Measurements from ENCODE around the gene MBD5. TPM values are rescaled to one million over a fixed set of nuclear protein-coding genes. Genes with fewer than 3 reads are reported as not detected.

The MBD5 gene
- polyA plus RNA-seq, 1 of the 3 experiments (the other 2 are of a cell fraction), result 7.4 TPM

GRCh38 chr2:148531669-148532428 lies 511.0 kb downstream of the MBD5 start (continued):
- TF ChIP-seq REST (IDR thresholded peaks at IDR 0.05; ENCODE audit: low read depth, low read length) (no peak), FOXM1 (IDR thresholded peaks at IDR 0.05; ENCODE audit: low read depth) (no peak), POLR2AphosphoS5 (IDR thresholded peaks at IDR 0.05; ENCODE audit: low read depth, low read length) (no peak)

GRCh38 chr2:148533004-148533403 lies 512.1 kb downstream of the MBD5 start:
- no peak overlapping the region for H3K4me2 ChIP-seq
- DNase-seq, result no peak
- H3F3A ChIP-seq (replicated peaks; ENCODE audit: insufficient read depth), result no peaks in the 10 kb centered on the region
- H4K20me1 ChIP-seq (ENCODE audit: insufficient read depth), result no peaks in the 10 kb centered on the region
- no peak overlapping the region for H2AFZ ChIP-seq (ENCODE audit: low read depth)
- H3K36me3 ChIP-seq (replicated peaks in 1 of 2; ENCODE audit: control insufficient read depth in 1 of 2, insufficient read depth in 2 of 2, low read length in 1 of 2), result no peaks in the 10 kb centered on the region
- H3K79me2 ChIP-seq (ENCODE audit: insufficient read depth), result no peaks in the 10 kb centered on the region
- TF ChIP-seq MEF2A (IDR thresholded peaks at IDR 0.05; ENCODE audit: borderline replicate concordance, low read depth), result no peak
- no peak for TF ChIP-seq YY1 (IDR thresholded peaks at IDR 0.05; ENCODE audit: low read depth)
- no peak for TF ChIP-seq FOXM1 (IDR thresholded peaks at IDR 0.05; ENCODE audit: low read depth)
- TF ChIP-seq GABPA (IDR thresholded peaks at IDR 0.05; ENCODE audit: low read depth), result no peak
- TF ChIP-seq REST (IDR thresholded peaks at IDR 0.05; ENCODE audit: low read depth, low read length), result no peak
- TF ChIP-seq GATA2 (CRISPR knock-in tag; IDR thresholded peaks at IDR 0.05), result no peak
- no peak for TF ChIP-seq TAF1 (IDR thresholded peaks at IDR 0.05; ENCODE audit: borderline replicate concordance, low read depth, low read length)
- TF ChIP-seq JUND (IDR thresholded peaks at IDR 0.05), result no peak
- no peak for TF ChIP-seq RFX5 (IDR thresholded peaks at IDR 0.05; ENCODE audit: low read length)
- no peak for TF ChIP-seq EP300 (IDR thresholded peaks at IDR 0.05; ENCODE audit: borderline replicate concordance in 1 of 2, low read depth in 1 of 2, low read length in 1 of 2)
- TF ChIP-seq MXI1 (IDR thresholded peaks at IDR 0.05; ENCODE audit: low read depth, low read length), result no peak
- no peak for TF ChIP-seq TCF12 (IDR thresholded peaks at IDR 0.05)
- TF ChIP-seq NRF1 (IDR thresholded peaks at IDR 0.05; ENCODE audit: low read depth, low read length), result no peak
- TF ChIP-seq TEAD4 (IDR thresholded peaks at IDR 0.05; ENCODE audit: borderline replicate concordance, insufficient read depth), result no peak
- no peak for TF ChIP-seq ZBTB33 (IDR thresholded peaks at IDR 0.05; ENCODE audit: borderline replicate concordance, low read depth)
- no peak for TF ChIP-seq SIN3A (IDR thresholded peaks at IDR 0.05; ENCODE audit: borderline replicate concordance, low read depth, low read length)
- TF ChIP-seq NFIC (IDR thresholded peaks at IDR 0.05; ENCODE audit: borderline replicate concordance), result no peak
- no peak for TF ChIP-seq RCOR1 (IDR thresholded peaks at IDR 0.05; ENCODE audit: low read length)
- no peaks in the 10 kb centered on the region for H3K9me3 ChIP-seq
- H3K9me2 ChIP-seq, result no peaks in the 10 kb centered on the region
- 68% methylated on average over 8 of the region's 8 CpGs for WGBS (ENCODE audit: low lambda C conversion rate)
- peaks cover 0 to 7% of the 10 kb centered on the region in 2 experiments; a peak in 1 of 4 replicates for H3K4me1 ChIP-seq (ENCODE audit: control insufficient read depth in 1 of 2, insufficient read depth in 2 of 2, low read depth in 1 of 2, low read length in 1 of 2)
- ChIA-PET POLR2A (no interaction called here), CTCF (interaction anchor here (1.6 to 2.4 kb wide), 2 partner anchors 24 to 457 kb away, joined by 5 to 7 read pairs; no protein-coding TSS in a partner anchor)
- H3K27ac ChIP-seq (ENCODE audit: low read depth in 2 of 2, low read length in 1 of 2), result no peak overlapping the region
- H3K9ac ChIP-seq, result no peak overlapping the region
- H3K4me3 ChIP-seq (ENCODE audit: low read depth in 2 of 2, low read length in 1 of 2), result no peak overlapping the region
- no peaks in the 10 kb centered on the region; the same call in 1 of the 2 replicates for H3K27me3 ChIP-seq (ENCODE audit: insufficient read depth)

All from SK-N-SH (cell line).